Trophoblast cell (in vitro differentiated cells and primary cell): Measurements from ENCODE around the gene GAN.

Experiments
- DNase-seq, 2 donors: peaks; one replicate each; pipeline ENCODE4 v3.0.0-alpha.2; 2016
- H2AFZ ChIP-seq: 2 replicates; pipeline ENCODE4 v1.6.1; 2013; ENCODE audit warnings: low read length, moderate library complexity, mild to moderate bottlenecking; ENCODE audit not compliant: insufficient read depth, poor library complexity
- H2AK5ac ChIP-seq: 2 replicates; pipeline ENCODE4 v1.6.1; 2013; ENCODE audit warnings: mild to moderate bottlenecking, low read length
- H2BK120ac ChIP-seq: 2 replicates; pipeline ENCODE4 v1.6.1; 2013; ENCODE audit warnings: low read length, mild to moderate bottlenecking, moderate library complexity; ENCODE audit not compliant: insufficient read depth, poor library complexity
- H2BK12ac ChIP-seq: 2 replicates; pipeline ENCODE4 v1.6.1; 2013; ENCODE audit warnings: mild to moderate bottlenecking, low read length, moderate library complexity
- H2BK5ac ChIP-seq: 2 replicates; pipeline ENCODE4 v1.6.1; 2013; ENCODE audit warnings: low read length, low read depth, moderate library complexity, mild to moderate bottlenecking; ENCODE audit not compliant: poor library complexity
- H3K14ac ChIP-seq: 2 replicates; pipeline ENCODE4 v1.6.1; 2013; ENCODE audit warnings: mild to moderate bottlenecking, low read length
- H3K18ac ChIP-seq: 2 replicates; pipeline ENCODE4 v1.6.1; 2013; ENCODE audit warnings: mild to moderate bottlenecking, low read length
- H3K23ac ChIP-seq: 2 replicates; pipeline ENCODE4 v1.6.1; 2013; ENCODE audit warnings: low read length
- H3K27ac ChIP-seq: 2 replicates; pipeline ENCODE4 v1.5.1; 2013; ENCODE audit warnings: low read depth, mild to moderate bottlenecking, inconsistent platforms, low read length, moderate library complexity
- H3K27me3 ChIP-seq: 2 replicates; pipeline ENCODE4 v1.6.1; 2013; ENCODE audit warnings: inconsistent platforms, mild to moderate bottlenecking, low read length, moderate library complexity; ENCODE audit not compliant: insufficient read depth
- H3K36me3 ChIP-seq, 2 experiments: 1 replicate in 1 of 2; 2 replicates in 1 of 2; pipeline ENCODE4 v1.6.1; 2013; ENCODE audit warnings: low read length in 2 of 2, mild to moderate bottlenecking in 2 of 2, moderate library complexity in 1 of 2; ENCODE audit not compliant: insufficient read depth in 2 of 2, control insufficient read depth in 1 of 2
- H3K4ac ChIP-seq: 2 replicates; pipeline ENCODE4 v1.6.1; 2013; ENCODE audit warnings: low read depth, mild to moderate bottlenecking, low read length, moderate library complexity
- H3K4me1 ChIP-seq, 2 experiments: 1 replicate in 1 of 2; 2 replicates in 1 of 2; pipeline ENCODE4 v1.6.1; 2013; ENCODE audit warnings: low read length in 2 of 2, mild to moderate bottlenecking in 2 of 2, moderate library complexity in 1 of 2; ENCODE audit not compliant: insufficient read depth in 2 of 2, control insufficient read depth in 1 of 2
- H3K4me2 ChIP-seq: 2 replicates; pipeline ENCODE4 v1.6.1; 2013; ENCODE audit warnings: inconsistent platforms, mild to moderate bottlenecking, low read length, moderate library complexity
- H3K4me3 ChIP-seq: 2 replicates; pipeline ENCODE4 v1.5.1; 2013; ENCODE audit warnings: mild to moderate bottlenecking, low read depth, low read length, inconsistent platforms
- H3K79me1 ChIP-seq: one replicate; pipeline ENCODE4 v1.6.1; 2013; ENCODE audit warnings: low read length
- H3K79me2 ChIP-seq: 2 replicates; pipeline ENCODE4 v1.6.1; 2013; ENCODE audit warnings: low read length, mild to moderate bottlenecking; ENCODE audit not compliant: control insufficient read depth, insufficient read depth, poor library complexity
- H3K9ac ChIP-seq: 2 replicates; pipeline ENCODE4 v1.6.1; 2013; ENCODE audit warnings: mild to moderate bottlenecking, low read length
- H3K9me3 ChIP-seq: 2 replicates; pipeline ENCODE4 v1.6.1; 2013; ENCODE audit warnings: low read depth, mild to moderate bottlenecking, control low read depth, inconsistent platforms, low read length; ENCODE audit not compliant: insufficient read depth
- H4K12ac ChIP-seq: 2 replicates; pipeline ENCODE4 v1.6.1; 2013; ENCODE audit warnings: low read depth, mild to moderate bottlenecking, low read length, moderate library complexity
- H4K8ac ChIP-seq: 2 replicates; pipeline ENCODE4 v1.6.1; 2013; ENCODE audit warnings: low read depth, mild to moderate bottlenecking, low read length, moderate library complexity
- H4K91ac ChIP-seq: one replicate; pipeline ENCODE4 v1.6.1; 2013; ENCODE audit warnings: low read depth, mild to moderate bottlenecking, low read length, moderate library complexity
- WGBS: extraction: QIAGEN DNeasy Blood & Tissue Kit; methylation state at CpG from one replicate; pipeline ENCODE4 v1.1.7; 2013; ENCODE audit warnings: missing lambda C conversion rate; ENCODE audit not compliant: insufficient read length, insufficient coverage; ENCODE audit errors: extremely low coverage; 5-methylcytosine and 5-hydroxymethylcytosine counted together

Gene GAN

GRCh38 chr16:81369888-81370504 lies 55.2 kb downstream of the GAN start:
- Histone ChIP-seq H3K4me3 (no peak overlapping the region), H4K8ac (no peak overlapping the region), H2AK5ac (no peak overlapping the region), H2BK12ac (no peak overlapping the region), H2AFZ (no peak overlapping the region), H3K27me3 (no peaks in the 10 kb centered on the region), H3K4ac (no peak overlapping the region), H3K9ac (no peak overlapping the region), H2BK5ac (no peak overlapping the region), H3K4me1 (no peaks in the 10 kb centered on the region), H3K27ac (no peak overlapping the region), H3K23ac (no peak overlapping the region), H3K9me3 (no peaks in the 10 kb centered on the region), H3K14ac (no peak overlapping the region), H3K79me2 (no peaks in the 10 kb centered on the region), H4K12ac (no peak overlapping the region), H3K36me3 (peaks cover 14 to 26% of the 10 kb centered on the region in 2 experiments), H3K18ac (no peak overlapping the region), H3K4me2 (no peak overlapping the region), H3K79me1 (no peaks in the 10 kb centered on the region), H4K91ac (peak overlapping the region; percentile 14), H2BK120ac (no peak overlapping the region)
- DNase-seq, result no peak
- no CpG with 5 or more reads among the region's 4 CpGs for WGBS

- no peak overlapping the region for H2BK120ac ChIP-seq
- WGBS, result no CpG with 5 or more reads among the region's 1 CpG
- no peak overlapping the region for H2BK12ac ChIP-seq
- H2BK5ac ChIP-seq, result no peak overlapping the region
- no peak overlapping the region for H2AFZ ChIP-seq
- H4K8ac ChIP-seq, result no peak overlapping the region
- H3K9ac ChIP-seq, result no peak overlapping the region
- no peak overlapping the region for H3K27ac ChIP-seq
- H3K36me3 ChIP-seq, result peaks cover 11 to 19% of the 10 kb centered on the region in 2 experiments
- no peaks in the 10 kb centered on the region for H3K79me1 ChIP-seq
- H3K79me2 ChIP-seq, result no peaks in the 10 kb centered on the region
- H3K9me3 ChIP-seq, result no peaks in the 10 kb centered on the region
- H3K4me2 ChIP-seq, result no peak overlapping the region
- H4K91ac ChIP-seq, result no peak overlapping the region
- H3K4me1 ChIP-seq, result no peaks in the 10 kb centered on the region
- no peak overlapping the region for H3K14ac ChIP-seq
- H2AK5ac ChIP-seq, result no peak overlapping the region
- no peak overlapping the region for H3K4ac ChIP-seq
- H3K23ac ChIP-seq, result no peak overlapping the region
- no peak for DNase-seq
- H4K12ac ChIP-seq, result no peak overlapping the region
- H3K4me3 ChIP-seq, result no peak overlapping the region
- no peak overlapping the region for H3K18ac ChIP-seq
- H3K27me3 ChIP-seq, result no peaks in the 10 kb centered on the region
These were observed 56.3 kb downstream of the GAN start for GRCh38 chr16:81371106-81371505.

- no peak for DNase-seq
- Histone ChIP-seq H3K36me3 (peaks cover 10 to 17% of the 10 kb centered on the region in 2 experiments), H3K14ac (no peak overlapping the region), H2BK5ac (no peak overlapping the region), H4K8ac (no peak overlapping the region), H2AK5ac (no peak overlapping the region), H2AFZ (no peak overlapping the region), H3K9me3 (no peaks in the 10 kb centered on the region), H3K79me1 (no peaks in the 10 kb centered on the region), H3K18ac (no peak overlapping the region), H3K9ac (no peak overlapping the region), H3K4me1 (no peaks in the 10 kb centered on the region), H4K12ac (no peak overlapping the region), H2BK120ac (no peak overlapping the region), H3K27me3 (no peaks in the 10 kb centered on the region), H3K4me2 (no peak overlapping the region), H3K4me3 (no peak overlapping the region), H3K79me2 (no peaks in the 10 kb centered on the region), H4K91ac (no peak overlapping the region), H3K23ac (no peak overlapping the region), H3K27ac (no peak overlapping the region), H3K4ac (no peak overlapping the region), H2BK12ac (no peak overlapping the region)
- WGBS, result no CpG with 5 or more reads among the region's 3 CpGs
These were observed 59.8 kb downstream of the GAN start for GRCh38 chr16:81374550-81374949.

GRCh38 chr16:81376880-81377279 lies 62.1 kb downstream of the GAN start:
- no peak overlapping the region for H3K14ac ChIP-seq
- H2AFZ ChIP-seq, result no peak overlapping the region
- no peak for DNase-seq
- no peak overlapping the region for H2BK12ac ChIP-seq
- H3K9me3 ChIP-seq, result no peaks in the 10 kb centered on the region
- H3K4me2 ChIP-seq, result no peak overlapping the region
- H3K27ac ChIP-seq, result no peak overlapping the region
- H4K12ac ChIP-seq, result no peak overlapping the region
- H3K36me3 ChIP-seq, result peaks cover 10 to 18% of the 10 kb centered on the region in 2 experiments
- H4K8ac ChIP-seq, result no peak overlapping the region
- no peak overlapping the region for H2BK5ac ChIP-seq
- WGBS, result no CpG with 5 or more reads among the region's 7 CpGs
- H3K79me2 ChIP-seq, result no peaks in the 10 kb centered on the region
- H3K79me1 ChIP-seq, result no peaks in the 10 kb centered on the region
- no peak overlapping the region for H3K4ac ChIP-seq
- H3K4me1 ChIP-seq, result no peaks in the 10 kb centered on the region
- no peak overlapping the region for H2BK120ac ChIP-seq
- H3K18ac ChIP-seq, result no peak overlapping the region
- H4K91ac ChIP-seq, result no peak overlapping the region
- H3K23ac ChIP-seq, result no peak overlapping the region
- no peak overlapping the region for H3K9ac ChIP-seq
- no peak overlapping the region for H2AK5ac ChIP-seq
- H3K4me3 ChIP-seq, result no peak overlapping the region
- H3K27me3 ChIP-seq, result no peaks in the 10 kb centered on the region
